ENCODE measurements around the gene ST6GAL1. TPM values are rescaled to one million over a fixed set of nuclear protein-coding genes. Genes with fewer than 3 reads are reported as not detected.
A peak's percentile ranks its signal among the peaks of the same experiment; 100 is the strongest.

Gene ST6GAL1
- polyA plus RNA-seq, 3 donors: 19.0 to 24.4 (median 20.5) TPM

GRCh38 chr3:187066228-187066995 is 136.1 kb downstream of the ST6GAL1 start:
- Histone ChIP-seq H3K27me3 (ENCODE audit: control insufficient read depth in 2 of 2, insufficient read depth in 2 of 2, low read length in 2 of 2) (no peaks in the 10 kb centered on the region), H3K79me2 (ENCODE audit: insufficient read depth, low read length) (no peaks in the 10 kb centered on the region), H3K27ac (ENCODE audit: low read depth in 1 of 2, low read length in 2 of 2) (no peak overlapping the region), H2AFZ (ENCODE audit: insufficient read depth, low read depth, low read length, poor library complexity, severe bottlenecking) (no peak overlapping the region), H3K36me3 (replicated peaks in 1 of 2; ENCODE audit: control insufficient read depth in 1 of 2, insufficient read depth in 2 of 2, low read length in 2 of 2) (peaks cover 0 to 28% of the 10 kb centered on the region in 2 donors), H4K20me1 (ENCODE audit: insufficient read depth, low read length) (no peaks in the 10 kb centered on the region), H3K4me2 (replicated peaks; ENCODE audit: extremely low read depth, low read length, poor library complexity, severe bottlenecking) (no peak overlapping the region), H3K4me3 (replicated peaks in 1 of 3; ENCODE audit: low read depth in 2 of 3, low read length in 3 of 3) (no peak overlapping the region), H3K9me3 (replicated peaks in 1 of 2; ENCODE audit: control insufficient read depth in 1 of 2, insufficient read depth in 1 of 2, low read length in 2 of 2) (no peaks in the 10 kb centered on the region), H3K4me1 (ENCODE audit: control insufficient read depth in 1 of 2, insufficient read depth in 2 of 2, low read length in 2 of 2) (peaks cover 16 to 26% of the 10 kb centered on the region in 2 donors), H3K9ac (ENCODE audit: insufficient read depth, low read length, poor library complexity, severe bottlenecking) (no peak overlapping the region)
- Mint-ChIP-seq H3K36me3 (peaks cover 46 to 47% of the 10 kb centered on the region in 2 donors), H3K27me3 (ENCODE audit: low read depth in 3 of 3) (no peaks in the 10 kb centered on the region), H3K4me1 (peaks cover 35% of the 10 kb centered on the region), H3K4me3 (no peak overlapping the region), H3K9me3 (peaks cover 0 to 5% (median 0%) of the 10 kb centered on the region in 7 donors), H3K27ac (peak overlapping the region in 4 of 7 donors; percentile 1 to 76 (median 58))
- peak; percentile 15 for TF ChIP-seq CTCF (IDR thresholded peaks at IDR 0.05)
- 89% methylated on average over 1 of the region's 7 CpGs for WGBS (ENCODE audit: insufficient coverage)
- DNase-seq: no peak
- intact Hi-C loops (cut with micrococcal nuclease): no loop called here

DNA sequence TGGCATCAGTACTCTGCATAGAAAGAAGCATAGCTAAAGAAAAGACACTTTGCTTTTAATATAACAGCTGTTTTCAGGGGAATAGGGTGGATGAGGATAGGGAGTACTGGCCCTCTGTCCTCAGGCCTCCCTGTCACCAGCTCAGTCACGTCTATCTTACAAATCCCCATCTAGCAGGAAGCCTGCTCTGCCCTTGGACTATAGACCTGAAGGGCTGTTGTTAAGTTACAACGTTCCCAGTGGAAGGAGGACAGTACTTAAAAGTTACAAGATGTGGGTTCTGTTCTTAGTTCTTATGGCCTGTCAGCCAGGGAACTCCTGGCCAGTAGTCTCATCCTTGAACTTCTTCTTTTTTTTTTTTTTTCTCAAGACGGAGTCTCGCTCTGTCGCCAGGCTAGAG is 138.5 kb downstream of the ST6GAL1 start:
- Mint-ChIP-seq H3K4me3 (no peak overlapping the region), H3K36me3 (peaks cover 46 to 50% of the 10 kb centered on the region in 2 donors)

More for the DNA sequence above, 138.5 kb downstream of the ST6GAL1 start:
- H3K79me2 ChIP-seq (ENCODE audit: insufficient read depth, low read length): no peaks in the 10 kb centered on the region
- no peak overlapping the region for H3K9ac ChIP-seq (ENCODE audit: insufficient read depth, low read length, poor library complexity, severe bottlenecking)
- TF ChIP-seq CTCF (IDR thresholded peaks at IDR 0.05): no peak
- Mint-ChIP-seq H3K4me1 (peaks cover 23% of the 10 kb centered on the region), H3K9me3 (peaks cover 0 to 5% (median 0%) of the 10 kb centered on the region in 7 donors), H3K27ac (peak overlapping the region in 2 of 7 donors; percentile 28 to 61), H3K27me3 (ENCODE audit: low read depth in 3 of 3) (no peaks in the 10 kb centered on the region)
- no peak overlapping the region for H3K4me2 ChIP-seq (replicated peaks; ENCODE audit: extremely low read depth, low read length, poor library complexity, severe bottlenecking)
- H2AFZ ChIP-seq (ENCODE audit: insufficient read depth, low read depth, low read length, poor library complexity, severe bottlenecking): no peak overlapping the region
- H3K27me3 ChIP-seq (ENCODE audit: control insufficient read depth in 2 of 2, insufficient read depth in 2 of 2, low read length in 2 of 2): no peaks in the 10 kb centered on the region
- H3K4me3 ChIP-seq (replicated peaks in 1 of 3; ENCODE audit: low read depth in 2 of 3, low read length in 3 of 3): no peak overlapping the region
- no peaks in the 10 kb centered on the region for H4K20me1 ChIP-seq (ENCODE audit: insufficient read depth, low read length)
- H3K36me3 ChIP-seq (replicated peaks in 1 of 2; ENCODE audit: control insufficient read depth in 1 of 2, insufficient read depth in 2 of 2, low read length in 2 of 2): peaks cover 8 to 40% of the 10 kb centered on the region in 2 donors
- intact Hi-C loops (cut with micrococcal nuclease): no loop called here
- H3K27ac ChIP-seq (ENCODE audit: low read depth in 1 of 2, low read length in 2 of 2): no peak overlapping the region
- DNase-seq: no peak
- peaks cover 19% of the 10 kb centered on the region in 2 donors for H3K4me1 ChIP-seq (ENCODE audit: control insufficient read depth in 1 of 2, insufficient read depth in 2 of 2, low read length in 2 of 2)
- 0% methylated on average over 1 of the region's 5 CpGs for WGBS (ENCODE audit: insufficient coverage)
- no peaks in the 10 kb centered on the region for H3K9me3 ChIP-seq (replicated peaks in 1 of 2; ENCODE audit: control insufficient read depth in 1 of 2, insufficient read depth in 1 of 2, low read length in 2 of 2)
